MM.1S (cell line): Measurements from ENCODE around the gene THUMPD3.

ENCODE experiments used
- DNase-seq: peaks from one replicate; pipeline ENCODE4 v3.0.0-alpha.2; 2015
- H2AFZ ChIP-seq: fragments of 300-600 bp; sonication (generic); 2 replicates; pipeline ENCODE4 v1.6.0; 2016; ENCODE audit warnings: antibody characterized with exemption, low read length
- H3F3A ChIP-seq: fragments of 300-600 bp; sonication (generic); 2 replicates; pipeline ENCODE4 v1.6.1; 2016; ENCODE audit warnings: mild to moderate bottlenecking, antibody characterized with exemption, low read length, moderate library complexity, mixed read lengths; ENCODE audit not compliant: insufficient read depth
- H3K27ac ChIP-seq: fragments of 300-600 bp; sonication (generic); 2 replicates; pipeline ENCODE4 v1.5.1; 2016; ENCODE audit warnings: mild to moderate bottlenecking, low read length
- H3K27me3 ChIP-seq: fragments of 300-600 bp; sonication (generic); replicated peaks from 2 replicates; pipeline ENCODE4 v1.6.0; 2016; ENCODE audit warnings: low read length; ENCODE audit not compliant: insufficient read depth
- H3K36me3 ChIP-seq: fragments of 300-600 bp; sonication (generic); replicated peaks from 2 replicates; pipeline ENCODE4 v1.6.1; 2016; ENCODE audit warnings: mild to moderate bottlenecking, low read length, mixed read lengths; ENCODE audit not compliant: insufficient read depth
- H3K4me1 ChIP-seq: fragments of 300-600 bp; sonication (generic); 2 replicates; pipeline ENCODE4 v1.6.1; 2016; ENCODE audit warnings: low read length, mixed read lengths
- H3K4me2 ChIP-seq: fragments of 300-600 bp; sonication (generic); 2 replicates; pipeline ENCODE4 v1.6.0; 2016; ENCODE audit warnings: low read depth, low read length
- H3K4me3 ChIP-seq: fragments of 300-600 bp; sonication (generic); 2 replicates; pipeline ENCODE4 v1.5.1; 2016; ENCODE audit warnings: low read length, mixed read lengths
- H3K79me2 ChIP-seq: fragments of 300-600 bp; sonication (generic); 2 replicates; pipeline ENCODE4 v1.6.1; 2016; ENCODE audit warnings: mixed run types, low read length, mixed read lengths
- H3K9ac ChIP-seq: fragments of 300-600 bp; sonication (generic); 2 replicates; pipeline ENCODE4 v1.6.1; 2016; ENCODE audit warnings: low read length, mixed read lengths
- H3K9me2 ChIP-seq: fragments of 300-600 bp; sonication (generic); replicated peaks from 2 replicates; pipeline ENCODE4 v1.6.1; 2016; ENCODE audit warnings: mild to moderate bottlenecking, low read length, mixed read lengths; ENCODE audit not compliant: insufficient read depth
- H3K9me3 ChIP-seq: fragments of 300-600 bp; sonication (generic); replicated peaks from 2 replicates; pipeline ENCODE4 v1.6.1; 2016; ENCODE audit warnings: mild to moderate bottlenecking, low read length, mixed read lengths; ENCODE audit not compliant: insufficient read depth
- H4K20me1 ChIP-seq: fragments of 300-600 bp; sonication (generic); 2 replicates; pipeline ENCODE4 v1.6.1; 2016; ENCODE audit warnings: mild to moderate bottlenecking, low read length, moderate library complexity, mixed read lengths; ENCODE audit not compliant: insufficient read depth
- EZH2 ChIP-seq: fragments of 300-600 bp; sonication (generic); optimal IDR thresholded peaks from 2 replicates; pipeline ENCODE3; 2017; ENCODE audit warnings: low read depth, mild to moderate bottlenecking, antibody characterized with exemption, low read length, mixed read lengths
- EZH2phosphoT487 ChIP-seq: fragments of 300-600 bp; sonication (generic); IDR thresholded peaks from 2 replicates; pipeline ENCODE4 v1.6.1; 2018; ENCODE audit warnings: antibody characterized with exemption, low read length
- TF ChIP-seq, protein P1 (sequence below): fragments of 300-600 bp; sonication (generic); IDR thresholded peaks from 2 replicates; pipeline ENCODE4 v1.5.1; 2016; ENCODE audit warnings: antibody characterized with exemption, low read length, mixed read lengths

Gene THUMPD3

GRCh38 chr3:9387322-9387655 is 24.4 kb downstream of the THUMPD3 start:
- peaks cover 7% of the 10 kb centered on the region for H3K4me1 ChIP-seq
- peaks cover 38% of the 10 kb centered on the region for H3F3A ChIP-seq
- H3K36me3 ChIP-seq: peaks cover 25% of the 10 kb centered on the region; the same call in 1 of the 2 replicates
- H3K4me2 ChIP-seq: no peak overlapping the region
- H3K27me3 ChIP-seq: no peaks in the 10 kb centered on the region
- no peak for TF ChIP-seq EZH2phosphoT487
- TF ChIP-seq, protein P1, sequence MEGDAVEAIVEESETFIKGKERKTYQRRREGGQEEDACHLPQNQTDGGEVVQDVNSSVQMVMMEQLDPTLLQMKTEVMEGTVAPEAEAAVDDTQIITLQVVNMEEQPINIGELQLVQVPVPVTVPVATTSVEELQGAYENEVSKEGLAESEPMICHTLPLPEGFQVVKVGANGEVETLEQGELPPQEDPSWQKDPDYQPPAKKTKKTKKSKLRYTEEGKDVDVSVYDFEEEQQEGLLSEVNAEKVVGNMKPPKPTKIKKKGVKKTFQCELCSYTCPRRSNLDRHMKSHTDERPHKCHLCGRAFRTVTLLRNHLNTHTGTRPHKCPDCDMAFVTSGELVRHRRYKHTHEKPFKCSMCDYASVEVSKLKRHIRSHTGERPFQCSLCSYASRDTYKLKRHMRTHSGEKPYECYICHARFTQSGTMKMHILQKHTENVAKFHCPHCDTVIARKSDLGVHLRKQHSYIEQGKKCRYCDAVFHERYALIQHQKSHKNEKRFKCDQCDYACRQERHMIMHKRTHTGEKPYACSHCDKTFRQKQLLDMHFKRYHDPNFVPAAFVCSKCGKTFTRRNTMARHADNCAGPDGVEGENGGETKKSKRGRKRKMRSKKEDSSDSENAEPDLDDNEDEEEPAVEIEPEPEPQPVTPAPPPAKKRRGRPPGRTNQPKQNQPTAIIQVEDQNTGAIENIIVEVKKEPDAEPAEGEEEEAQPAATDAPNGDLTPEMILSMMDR: no peak
- no peak for TF ChIP-seq EZH2
- no peak overlapping the region for H3K4me3 ChIP-seq
- no peaks in the 10 kb centered on the region for H3K9me2 ChIP-seq
- peaks cover 13% of the 10 kb centered on the region for H4K20me1 ChIP-seq
- H3K9ac ChIP-seq: no peak overlapping the region
- H2AFZ ChIP-seq: no peak overlapping the region
- H3K79me2 ChIP-seq: peaks cover 49% of the 10 kb centered on the region
- DNase-seq: no peak
- H3K9me3 ChIP-seq: no peaks in the 10 kb centered on the region
- no peak overlapping the region for H3K27ac ChIP-seq

- H4K20me1 ChIP-seq: peaks cover 21% of the 10 kb centered on the region
- H3K4me2 ChIP-seq: no peak overlapping the region
- peaks cover 26% of the 10 kb centered on the region; the same call in 1 of the 2 replicates for H3K36me3 ChIP-seq
Measured at GRCh38 chr3:9388142-9388541, 25.3 kb downstream of the THUMPD3 start.

GRCh38 chr3:9388562-9389272 is 25.9 kb downstream of the THUMPD3 start:
- H3K4me1 ChIP-seq: peaks cover 20% of the 10 kb centered on the region
- H3F3A ChIP-seq: peaks cover 26% of the 10 kb centered on the region; the same call in 1 of the 2 replicates
- H3K9me3 ChIP-seq: no peaks in the 10 kb centered on the region
- no peak overlapping the region for H3K27ac ChIP-seq
- H4K20me1 ChIP-seq: peaks cover 25% of the 10 kb centered on the region
- no peaks in the 10 kb centered on the region for H3K9me2 ChIP-seq
- H3K27me3 ChIP-seq: no peaks in the 10 kb centered on the region
- H3K9ac ChIP-seq: no peak overlapping the region
- H3K4me2 ChIP-seq: no peak overlapping the region
- DNase-seq: no peak
- H3K4me3 ChIP-seq: no peak overlapping the region
- H3K36me3 ChIP-seq: peaks cover 26% of the 10 kb centered on the region; the same call in 1 of the 2 replicates
- no peak for TF ChIP-seq EZH2phosphoT487
- TF ChIP-seq, protein P1: no peak
- no peak for TF ChIP-seq EZH2
- no peak overlapping the region for H2AFZ ChIP-seq
- peaks cover 60% of the 10 kb centered on the region for H3K79me2 ChIP-seq

More at GRCh38 chr3:9388142-9388541, 25.3 kb downstream of the THUMPD3 start:
- DNase-seq: no peak
- no peak overlapping the region for H3K4me3 ChIP-seq
- H3K79me2 ChIP-seq: peaks cover 54% of the 10 kb centered on the region
- no peaks in the 10 kb centered on the region for H3K9me2 ChIP-seq
- H2AFZ ChIP-seq: no peak overlapping the region
- H3K9ac ChIP-seq: no peak overlapping the region
- H3F3A ChIP-seq: peaks cover 30% of the 10 kb centered on the region
- no peaks in the 10 kb centered on the region for H3K9me3 ChIP-seq
- H3K27ac ChIP-seq: no peak overlapping the region
- H3K27me3 ChIP-seq: no peaks in the 10 kb centered on the region
- peaks cover 15% of the 10 kb centered on the region for H3K4me1 ChIP-seq
- TF ChIP-seq EZH2phosphoT487 (no peak), EZH2 (no peak)
- TF ChIP-seq, protein P1: no peak
